Liver (tissue), 9 donors: ENCODE measurements around the gene XRCC6. TPM values are rescaled to one million over a fixed set of nuclear protein-coding genes. Genes with fewer than 3 reads are reported as not detected.
A peak's percentile ranks its signal among the peaks of the same experiment; 100 is the strongest.

Experiments
- DNase-seq: peaks from one replicate; pipeline ENCODE4 v3.0.0-alpha.2; 2017; ENCODE audit warnings: low spot score
- H3K27ac ChIP-seq, 2 donors: one replicate each; pipeline ENCODE4 v1.7.0; 2013; ENCODE audit warnings: inconsistent platforms in 2 of 2, low read length in 2 of 2, control low read depth in 1 of 2, low read depth in 1 of 2, mild to moderate bottlenecking in 1 of 2
- H3K27me3 ChIP-seq, 4 donors: one replicate each; pipeline versions ENCODE4 v1.6.1 to v1.7.0; 2013; ENCODE audit warnings: low read length in 3 of 4, inconsistent platforms in 1 of 4, mild to moderate bottlenecking in 1 of 4, moderate library complexity in 1 of 4; ENCODE audit not compliant: control insufficient read depth in 4 of 4, insufficient read depth in 4 of 4
- H3K36me3 ChIP-seq, 4 donors: one replicate each; pipeline versions ENCODE4 v1.6.1 to v1.7.0; 2013; ENCODE audit warnings: low read length in 3 of 4, mild to moderate bottlenecking in 3 of 4, low read depth in 1 of 4, moderate library complexity in 1 of 4; ENCODE audit not compliant: control insufficient read depth in 4 of 4, insufficient read depth in 3 of 4
- H3K4me1 ChIP-seq, 4 donors: one replicate each; pipeline versions ENCODE4 v1.6.1 to v1.7.0; 2013; ENCODE audit warnings: low read length in 3 of 4, mild to moderate bottlenecking in 3 of 4, moderate library complexity in 1 of 4; ENCODE audit not compliant: control insufficient read depth in 4 of 4, insufficient read depth in 4 of 4
- H3K4me3 ChIP-seq, 3 donors: one replicate each; pipeline versions ENCODE4 v1.6.1 to v1.7.0; 2013; ENCODE audit warnings: low read length in 3 of 3, control low read depth in 1 of 3, low read depth in 1 of 3, mild to moderate bottlenecking in 1 of 3
- H3K9ac ChIP-seq, 2 donors: one replicate each; pipeline ENCODE4 v1.7.0; 2013; ENCODE audit warnings: low read length in 2 of 2, mild to moderate bottlenecking in 2 of 2, moderate library complexity in 2 of 2, control low read depth in 1 of 2, low read depth in 1 of 2
- H3K9me3 ChIP-seq, 4 donors: one replicate each; pipeline versions ENCODE4 v1.6.1 to v1.7.0; 2013; ENCODE audit warnings: low read length in 3 of 4; ENCODE audit not compliant: control insufficient read depth in 4 of 4
- ATF3 ChIP-seq: IDR thresholded peaks from 2 replicates; pipeline ENCODE4 v1.6.1; 2016; ENCODE audit warnings: antibody characterized with exemption
- CTCF ChIP-seq: fragments of 150-350 bp; IDR thresholded peaks from 2 replicates; pipeline ENCODE4 v1.5.1; 2017; ENCODE audit warnings: improper control_type of control experiment, low read depth, low read length; ENCODE audit not compliant: missing input control
- EGR1 ChIP-seq, 2 donors: IDR thresholded peaks; 2 replicates each; pipeline ENCODE4 v1.6.1; 2016 to 2018; ENCODE audit warnings: antibody characterized with exemption in 2 of 2, low read depth in 2 of 2
- FOXA1 ChIP-seq: IDR thresholded peaks from 2 replicates; pipeline ENCODE4 v1.6.1; 2016; ENCODE audit warnings: antibody characterized with exemption
- FOXA2 ChIP-seq: IDR thresholded peaks from 2 replicates; pipeline ENCODE4 v1.6.1; 2016; ENCODE audit warnings: antibody characterized with exemption
- HNF4A ChIP-seq, 2 donors: conservative IDR thresholded peaks; 2 replicates each; pipeline ENCODE4 v1.6.1; 2016; ENCODE audit warnings: antibody characterized with exemption in 2 of 2, mild to moderate bottlenecking in 2 of 2
- HNF4G ChIP-seq: IDR thresholded peaks from 2 replicates; pipeline ENCODE4 v1.6.1; 2016; ENCODE audit warnings: antibody characterized with exemption
- JUND ChIP-seq, 2 donors: IDR thresholded peaks; 2 replicates each; pipeline ENCODE4 v1.6.1; 2016; ENCODE audit warnings: antibody characterized with exemption in 2 of 2
- MAX ChIP-seq: IDR thresholded peaks from 2 replicates; pipeline ENCODE4 v1.6.1; 2016; ENCODE audit warnings: antibody characterized with exemption
- NR2F2 ChIP-seq: IDR thresholded peaks from 2 replicates; pipeline ENCODE4 v1.6.1; 2016; ENCODE audit warnings: antibody characterized with exemption
- REST ChIP-seq: IDR thresholded peaks from 2 replicates; pipeline ENCODE4 v1.6.1; 2016; ENCODE audit warnings: antibody characterized with exemption, mild to moderate bottlenecking
- RXRA ChIP-seq, 2 donors: IDR thresholded peaks; 2 replicates each; pipeline ENCODE4 v1.6.1; 2017 to 2018; ENCODE audit warnings: antibody characterized with exemption in 2 of 2, mild to moderate bottlenecking in 1 of 2
- SP1 ChIP-seq: IDR thresholded peaks from 2 replicates; pipeline ENCODE4 v1.6.1; 2018; ENCODE audit warnings: antibody characterized with exemption, mild to moderate bottlenecking
- TAF1 ChIP-seq: conservative IDR thresholded peaks from 2 replicates; pipeline ENCODE4 v1.6.1; 2016; ENCODE audit warnings: antibody characterized with exemption, mild to moderate bottlenecking
- YY1 ChIP-seq: IDR thresholded peaks from 2 replicates; pipeline ENCODE4 v1.6.1; 2016; ENCODE audit warnings: antibody characterized with exemption, mild to moderate bottlenecking
- ZBTB33 ChIP-seq: IDR thresholded peaks from 2 replicates; pipeline ENCODE4 v1.6.1; 2016; ENCODE audit warnings: antibody characterized with exemption
- WGBS: extraction: QIAGEN DNeasy Blood & Tissue Kit; methylation state at CpG from one replicate; pipeline ENCODE4 v1.1.7; 2013; 5-methylcytosine and 5-hydroxymethylcytosine counted together
- polyA plus RNA-seq, 2 donors: library from polyadenylated mRNA; stranded (reverse) in 1 of 2; unstranded in 1 of 2; fragments of 200-250 nt in 1 of 2; fragments of >200 nt in 1 of 2; fragmentation: Nextera tagmentation in 1 of 2; extraction: Ambion mirVana in 1 of 2; gene quantifications; one replicate each; pipeline versions ENCODE4 v1.2.1 to v1.2.3, GENCODE V29; 2013 to 2015
- total RNA-seq, 2 donors: library from RNA; depleted of rRNA; stranded (reverse); fragments of >200 nt; gene quantifications; one replicate each; pipeline ENCODE4 v1.2.3, GENCODE V29; 2014
- donor health status: healthy.
- donor health status: healthy.
- donor health status: healthy.
- donor health status: healthy.
- donor health status: healthy.

XRCC6 gene
- total and polyA plus RNA-seq, 4 donors = 81.8 to 148 (median 96.0) TPM

GRCh38 chr22:41608386-41608785 is 12.7 kb upstream of the XRCC6 start:
- Histone ChIP-seq H3K9me3 (no peaks in the 10 kb centered on the region), H3K9ac (no peak overlapping the region), H3K4me3 (no peak overlapping the region), H3K27ac (no peak overlapping the region), H3K36me3 (peaks cover 6 to 36% (median 28%) of the 10 kb centered on the region in 4 donors), H3K27me3 (no peaks in the 10 kb centered on the region), H3K4me1 (peaks cover 0 to 11% (median 9%) of the 10 kb centered on the region in 4 donors)
- WGBS = 97% methylated on average over 3 of the region's 3 CpGs
- DNase-seq = no peak
- TF ChIP-seq ZBTB33 = no peak
- TF ChIP-seq FOXA2 = no peak
- no peak for TF ChIP-seq FOXA1
- no peak for TF ChIP-seq ATF3
- no peak for TF ChIP-seq NR2F2
- no peak for TF ChIP-seq HNF4G
- TF ChIP-seq MAX = no peak
- no peak for TF ChIP-seq TAF1

- TF ChIP-seq CTCF (no peak), YY1 (peak; percentile 1), MAX (no peak), JUND (IDR thresholded peaks at IDR 0.05) (no peak), EGR1 (IDR thresholded peaks at IDR 0.05; ENCODE audit: low read depth in 2 of 2) (no peak), RXRA (IDR thresholded peaks at IDR 0.05) (no peak), NR2F2 (no peak)
- no peak overlapping the region for H3K9ac ChIP-seq
- H3K4me1 ChIP-seq = peaks cover 0 to 19% (median 13%) of the 10 kb centered on the region in 4 donors
- peaks cover 0 to 1% (median under 1%) of the 10 kb centered on the region in 4 donors for H3K36me3 ChIP-seq
- DNase-seq = no peak
- no peak overlapping the region for H3K4me3 ChIP-seq
- H3K27me3 ChIP-seq = no peaks in the 10 kb centered on the region
- no peaks in the 10 kb centered on the region for H3K9me3 ChIP-seq
- peak overlapping the region; percentile 57 to 63 for H3K27ac ChIP-seq
- WGBS = 96% methylated on average over 6 of the region's 6 CpGs
Measured at GRCh38 chr22:41612603-41613306, 8.3 kb upstream of the XRCC6 start.

GRCh38 chr22:41613456-41613855 is 7.6 kb upstream of the XRCC6 start:
- peak overlapping the region; percentile 57 to 63 for H3K27ac ChIP-seq
- TF ChIP-seq REST = peak; percentile 79
- no peak for TF ChIP-seq EGR1 (IDR thresholded peaks at IDR 0.05; ENCODE audit: low read depth in 2 of 2)
- peak; percentile 83 for TF ChIP-seq SP1
- TF ChIP-seq HNF4A (conservative IDR thresholded peaks at IDR 0.05) = peak; percentile 88 to 93
- TF ChIP-seq ATF3 = peak; percentile 13
- TF ChIP-seq CTCF = no peak
- peak; percentile 47 for TF ChIP-seq FOXA1
- TF ChIP-seq JUND (IDR thresholded peaks at IDR 0.05) = peak; percentile 27 to 83

More at GRCh38 chr22:41613456-41613855, 7.6 kb upstream of the XRCC6 start:
- H3K4me3 ChIP-seq = no peak overlapping the region
- DNase-seq = no peak
- peaks cover 0 to 1% (median 0%) of the 10 kb centered on the region in 4 donors for H3K36me3 ChIP-seq
- 45% methylated on average over 2 of the region's 2 CpGs for WGBS
- no peaks in the 10 kb centered on the region for H3K27me3 ChIP-seq
- no peaks in the 10 kb centered on the region for H3K9me3 ChIP-seq
- no peak overlapping the region for H3K9ac ChIP-seq
- peaks cover 0 to 22% (median 13%) of the 10 kb centered on the region in 4 donors for H3K4me1 ChIP-seq
